Stomach (tissue), 9 donors: ENCODE measurements around the gene WDR45B. TPM values are rescaled to one million over a fixed set of nuclear protein-coding genes. Genes with fewer than 3 reads are reported as not detected.
"Not testable (repeated sequence)": the region's sequence is repeated elsewhere in the genome, so short reads cannot be mapped to it uniquely, and the experiment has no call there.

Experiments used
- DNase-seq, 2 donors: peaks; one replicate each; pipeline versions ENCODE4 v3.0.0 to v3.0.0-alpha.2; 2013 to 2019
- H3K27ac ChIP-seq, 5 donors: fragments of 200-600 bp in 4 of 5; sonication (generic) in 4 of 5; one replicate each; pipeline ENCODE4 v1.5.1; 2013 to 2019; ENCODE audit warnings: mild to moderate bottlenecking in 1 of 5, moderate library complexity in 1 of 5
- H3K27me3 ChIP-seq, 3 donors: fragments of 200-600 bp; sonication (generic); one replicate each; pipeline ENCODE4 v1.5.1; 2017 to 2019; ENCODE audit warnings: mixed run types in 1 of 3
- H3K36me3 ChIP-seq, 4 donors: fragments of 200-600 bp; sonication (generic); 1 replicate in 3 of 4; 2 replicates in 1 of 4; pipeline ENCODE4 v1.5.1; 2016 to 2019
- H3K4me1 ChIP-seq, 4 donors: fragments of 200-600 bp; sonication (generic); one replicate each; pipeline ENCODE4 v1.5.1; 2016 to 2019
- H3K4me3 ChIP-seq, 4 donors: fragments of 200-600 bp; sonication (generic) in 3 of 4; one replicate each; pipeline ENCODE4 v1.5.1; 2016 to 2019; ENCODE audit warnings: mild to moderate bottlenecking in 1 of 4
- H3K9me3 ChIP-seq, 4 donors: fragments of 200-600 bp; sonication (generic); one replicate each; pipeline ENCODE4 v1.5.1; 2016 to 2019
- CTCF ChIP-seq, 7 experiments: fragments of 450-650 bp in 4 of 7; fragments of 200-600 bp in 3 of 7; sonication (generic) in 3 of 7; IDR thresholded peaks; one replicate each; pipeline ENCODE4 v1.5.1; 2016 to 2019; ENCODE audit warnings: antibody characterized with exemption in 7 of 7, control low read depth in 2 of 7, mild to moderate bottlenecking in 1 of 7
- EP300 ChIP-seq: sonication (generic); formaldehyde crosslinking; IDR thresholded peaks from one replicate; pipeline ENCODE4 v1.6.1; 2017; ENCODE audit warnings: antibody characterized with exemption
- POLR2A ChIP-seq, 4 donors: fragments of 450-650 bp; IDR thresholded peaks; one replicate each; pipeline ENCODE4 v1.6.1; 2016; ENCODE audit warnings: antibody characterized with exemption in 4 of 4, control low read depth in 2 of 4, mild to moderate bottlenecking in 1 of 4, moderate library complexity in 1 of 4
- POLR2AphosphoS5 ChIP-seq, 3 donors: sonication (generic); formaldehyde crosslinking; IDR thresholded peaks; one replicate each; pipeline ENCODE4 v1.6.1; 2016; ENCODE audit warnings: antibody characterized with exemption in 3 of 3
- WGBS, 5 donors: extraction: QIAGEN DNeasy Blood & Tissue Kit in 3 of 5; methylation state at CpG; one replicate each; pipeline versions ENCODE4 v1.1.5 to v1.1.7; 2013 to 2018; 5-methylcytosine and 5-hydroxymethylcytosine counted together
- intact Hi-C: fragments of 100-400 bp; cut with DNase I; formaldehyde crosslinking; loops from one replicate; pipeline ENCODE4 v1.15.1; 2023; ENCODE audit warnings: low total_unique reads
- polyA plus RNA-seq, 3 donors: library from polyadenylated mRNA; stranded (reverse); fragments of 200-250 nt; gene quantifications; one replicate each; pipeline ENCODE4 v1.2.3, GENCODE V29; 2013
- total RNA-seq, 5 donors: library from RNA; depleted of rRNA; stranded (reverse); fragments of >200 nt; gene quantifications; one replicate each; pipeline versions ENCODE4 v1.1.0 to v1.2.3, GENCODE V29; 2014 to 2016
- donor health status: healthy with polysubstance abuse.
- donor health status: Bipolar disorder and iron deficiency.
- donor health status: healthy.

WDR45B gene
- total and polyA plus RNA-seq, 8 donors = 62.8 to 108 (median 76.2) TPM

GRCh38 chr17:82657926-82658325 is 9.7 kb upstream of the WDR45B start:
- Histone ChIP-seq H3K27me3 (no peaks in the 10 kb centered on the region), H3K4me1 (peaks cover 22 to 30% (median 26%) of the 10 kb centered on the region in 4 donors), H3K4me3 (no peak overlapping the region), H3K36me3 (peaks cover 0 to 74% (median 61%) of the 10 kb centered on the region in 4 donors), H3K9me3 (no peaks in the 10 kb centered on the region), H3K27ac (no peak overlapping the region)
- DNase-seq = no peak
- intact Hi-C loops = no loop called here
- WGBS, 5 donors = 91 to 94% (median 93%) methylated on average over 16 to 19 of the region's 19 CpGs
- TF ChIP-seq POLR2A (IDR thresholded peaks at IDR 0.05) = no peak
- no peak for TF ChIP-seq EP300
- TF ChIP-seq POLR2AphosphoS5 (IDR thresholded peaks at IDR 0.05) = no peak
- TF ChIP-seq CTCF (IDR thresholded peaks at IDR 0.05) = no peak

GRCh38 chr17:82656266-82656665 is 8.0 kb upstream of the WDR45B start:
- H3K4me3 ChIP-seq = no peak overlapping the region
- H3K9me3 ChIP-seq = no peaks in the 10 kb centered on the region
- H3K4me1 ChIP-seq = peaks cover 22 to 35% (median 26%) of the 10 kb centered on the region in 4 donors
- H3K27ac ChIP-seq = peak overlapping the region; percentile 31 to 90 (median 82)
- no peak for DNase-seq
- H3K27me3 ChIP-seq = no peaks in the 10 kb centered on the region
- TF ChIP-seq POLR2A (IDR thresholded peaks at IDR 0.05) (no peak), CTCF (IDR thresholded peaks at IDR 0.05) (no peak), EP300 (no peak), POLR2AphosphoS5 (IDR thresholded peaks at IDR 0.05) (no peak)
- 82 to 89% (median 87%) methylated on average over 16 of the region's 16 CpGs for WGBS, 5 donors
- H3K36me3 ChIP-seq = peaks cover 0 to 58% (median 48%) of the 10 kb centered on the region in 4 donors
- intact Hi-C loops = no loop called here

GRCh38 chr17:82655523-82655922 is 7.3 kb upstream of the WDR45B start:
- Histone ChIP-seq H3K9me3 (no peaks in the 10 kb centered on the region), H3K4me1 (peaks cover 22 to 35% (median 26%) of the 10 kb centered on the region in 4 donors), H3K27me3 (no peaks in the 10 kb centered on the region), H3K4me3 (peak overlapping the region in 1 of 4 donors; percentile 17), H3K27ac (peak overlapping the region; percentile 80 to 90 (median 87)), H3K36me3 (peaks cover 0 to 51% (median 42%) of the 10 kb centered on the region in 4 donors)
- WGBS, 5 donors = 26 to 56% (median 41%) methylated on average over 13 of the region's 13 CpGs
- no peak for TF ChIP-seq EP300
- no peak for TF ChIP-seq CTCF (IDR thresholded peaks at IDR 0.05)
- peak in 1 of 3 donors; percentile 24 for TF ChIP-seq POLR2AphosphoS5 (IDR thresholded peaks at IDR 0.05)
- intact Hi-C loops = no loop called here
- peak; percentile 69 for DNase-seq

GRCh38 chr17:82655038-82655479 is 6.8 kb upstream of the WDR45B start:
- Histone ChIP-seq H3K9me3 (no peaks in the 10 kb centered on the region), H3K4me1 (peaks cover 22 to 37% (median 26%) of the 10 kb centered on the region in 4 donors), H3K36me3 (peaks cover 0 to 46% (median 37%) of the 10 kb centered on the region in 4 donors), H3K27ac (peak overlapping the region; percentile 80 to 90 (median 87)), H3K4me3 (peak overlapping the region in 1 of 4 donors; percentile 17), H3K27me3 (no peaks in the 10 kb centered on the region)
- WGBS, 5 donors = 16 to 41% (median 28%) methylated on average over 15 of the region's 15 CpGs
- TF ChIP-seq CTCF (IDR thresholded peaks at IDR 0.05) (no peak), EP300 (no peak), POLR2A (IDR thresholded peaks at IDR 0.05) (no peak), POLR2AphosphoS5 (IDR thresholded peaks at IDR 0.05) (peak in 2 of 3 donors; percentile 68 to 78)
- intact Hi-C loops = no loop called here
- peak; percentile 74 to 89 for DNase-seq

- Histone ChIP-seq H3K36me3 (peaks cover 0 to 42% (median 33%) of the 10 kb centered on the region in 4 donors), H3K4me1 (peaks cover 22 to 41% (median 28%) of the 10 kb centered on the region in 4 donors), H3K27ac (peak overlapping the region; percentile 80 to 92 (median 89)), H3K4me3 (peak overlapping the region in 1 of 4 donors; percentile 7)
- DNase-seq, H3K27me3 ChIP-seq, intact Hi-C loops, H3K9me3 ChIP-seq: not testable (repeated sequence)
- 37 to 60% (median 53%) methylated on average over 6 of the region's 6 CpGs for WGBS, 5 donors
These were observed 6.4 kb upstream of the WDR45B start for GRCh38 chr17:82654611-82655010.
